GM12865 (cell line): ENCODE results near the gene ARHGAP6.

Source experiments
- DNase-seq: peaks from one replicate; pipeline ENCODE4 v3.0.0; 2010; ENCODE audit warnings: low read depth
- H3K4me3 ChIP-seq: 2 replicates; pipeline ENCODE4 v1.5.1; 2011; ENCODE audit warnings: mild to moderate bottlenecking, low read depth, low read length, control low read depth
- TF ChIP-seq, protein P1 (sequence below): IDR thresholded peaks from 2 replicates; pipeline ENCODE4 v1.5.1; 2011; ENCODE audit warnings: low read length, control low read depth, low read depth, inconsistent platforms; ENCODE audit not compliant: insufficient read depth; ENCODE audit errors: missing control alignments

ARHGAP6 gene

DNA sequence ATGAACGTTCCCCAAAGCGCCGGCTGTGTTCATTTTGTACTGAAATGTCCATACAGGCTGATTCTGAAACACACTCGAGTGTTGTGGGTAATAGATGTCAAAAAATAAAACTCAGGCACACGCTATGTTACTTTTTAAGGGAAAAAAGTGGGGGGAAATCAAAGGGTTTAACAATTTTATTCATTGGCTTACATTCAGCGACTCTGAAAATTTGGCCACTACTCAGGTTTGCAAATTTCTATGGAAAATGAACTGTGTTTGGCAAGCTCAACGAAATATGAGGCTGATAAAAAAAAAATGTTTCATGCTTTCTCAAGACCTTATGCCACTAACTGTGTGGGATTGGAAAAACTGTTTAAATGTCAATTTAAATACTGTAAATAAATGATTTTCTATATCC, 354.0 kb downstream of the ARHGAP6 start:
- no peak for DNase-seq
- TF ChIP-seq, protein P1, sequence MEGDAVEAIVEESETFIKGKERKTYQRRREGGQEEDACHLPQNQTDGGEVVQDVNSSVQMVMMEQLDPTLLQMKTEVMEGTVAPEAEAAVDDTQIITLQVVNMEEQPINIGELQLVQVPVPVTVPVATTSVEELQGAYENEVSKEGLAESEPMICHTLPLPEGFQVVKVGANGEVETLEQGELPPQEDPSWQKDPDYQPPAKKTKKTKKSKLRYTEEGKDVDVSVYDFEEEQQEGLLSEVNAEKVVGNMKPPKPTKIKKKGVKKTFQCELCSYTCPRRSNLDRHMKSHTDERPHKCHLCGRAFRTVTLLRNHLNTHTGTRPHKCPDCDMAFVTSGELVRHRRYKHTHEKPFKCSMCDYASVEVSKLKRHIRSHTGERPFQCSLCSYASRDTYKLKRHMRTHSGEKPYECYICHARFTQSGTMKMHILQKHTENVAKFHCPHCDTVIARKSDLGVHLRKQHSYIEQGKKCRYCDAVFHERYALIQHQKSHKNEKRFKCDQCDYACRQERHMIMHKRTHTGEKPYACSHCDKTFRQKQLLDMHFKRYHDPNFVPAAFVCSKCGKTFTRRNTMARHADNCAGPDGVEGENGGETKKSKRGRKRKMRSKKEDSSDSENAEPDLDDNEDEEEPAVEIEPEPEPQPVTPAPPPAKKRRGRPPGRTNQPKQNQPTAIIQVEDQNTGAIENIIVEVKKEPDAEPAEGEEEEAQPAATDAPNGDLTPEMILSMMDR = no peak
- H3K4me3 ChIP-seq = no peak overlapping the region

DNA sequence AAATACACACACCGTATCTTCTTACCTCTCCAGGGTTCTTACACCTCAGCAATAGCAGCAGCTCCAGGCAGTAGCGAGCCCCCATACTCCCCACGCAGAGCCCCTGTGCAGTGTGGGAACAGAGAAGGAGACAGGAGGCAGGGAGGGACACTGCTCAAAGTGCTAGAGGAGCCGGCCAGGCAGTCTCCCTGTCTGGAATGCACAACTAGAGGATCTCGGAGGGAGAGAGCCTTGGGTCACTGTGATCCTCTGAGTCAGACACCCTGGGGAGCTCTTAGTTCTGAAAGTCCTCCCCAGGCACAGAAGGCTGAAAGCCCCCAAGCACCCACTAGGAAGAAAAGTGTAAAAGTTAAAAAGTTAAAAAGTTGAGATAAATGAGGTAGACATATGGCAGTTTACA, 356.5 kb downstream of the ARHGAP6 start:
- H3K4me3 ChIP-seq = no peak overlapping the region
- no peak for DNase-seq
- TF ChIP-seq, protein P1 = no peak

DNA sequence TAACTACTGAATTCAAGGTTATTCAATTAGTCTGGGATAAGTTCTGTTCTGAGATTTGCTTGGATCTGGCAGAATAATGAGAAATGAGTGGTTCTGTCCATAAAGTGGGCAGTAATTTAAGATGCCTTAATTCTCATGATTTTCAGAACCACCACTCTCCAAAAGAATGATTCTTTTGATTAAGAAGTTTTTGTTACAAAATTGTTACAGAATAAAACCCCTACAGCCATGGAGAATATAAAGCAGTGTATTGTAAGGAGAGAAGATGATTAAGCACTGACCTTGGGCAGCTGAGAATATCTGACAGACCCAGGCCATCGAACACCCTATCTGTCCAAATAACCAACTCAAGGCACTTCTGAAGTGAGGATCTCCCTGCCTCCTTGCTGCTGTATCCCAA, 360.1 kb downstream of the ARHGAP6 start:
- DNase-seq = no peak
- TF ChIP-seq, protein P1 = no peak
- H3K4me3 ChIP-seq = no peak overlapping the region

DNA sequence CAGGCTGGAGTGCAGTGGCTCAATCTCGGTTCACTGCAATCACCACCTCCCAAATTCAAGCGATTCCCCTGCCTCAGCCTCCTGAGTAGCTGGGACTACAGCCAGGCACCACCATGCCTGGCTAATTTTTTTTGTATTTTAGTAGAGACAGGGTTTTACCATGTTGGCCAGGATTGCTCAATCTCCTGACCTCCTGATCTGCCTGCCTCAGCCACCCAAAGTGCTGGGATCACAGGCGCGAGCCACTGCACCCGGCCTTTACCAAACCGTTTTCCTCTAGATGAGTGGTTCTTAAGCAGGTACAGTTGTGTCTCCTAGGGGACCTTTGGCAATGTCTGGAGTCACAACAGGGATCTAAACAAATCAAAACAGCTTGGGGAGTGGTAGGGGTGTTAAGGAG, 360.9 kb downstream of the ARHGAP6 start:
- no peak overlapping the region for H3K4me3 ChIP-seq
- DNase-seq = no peak
- TF ChIP-seq, protein P1 = no peak

DNA sequence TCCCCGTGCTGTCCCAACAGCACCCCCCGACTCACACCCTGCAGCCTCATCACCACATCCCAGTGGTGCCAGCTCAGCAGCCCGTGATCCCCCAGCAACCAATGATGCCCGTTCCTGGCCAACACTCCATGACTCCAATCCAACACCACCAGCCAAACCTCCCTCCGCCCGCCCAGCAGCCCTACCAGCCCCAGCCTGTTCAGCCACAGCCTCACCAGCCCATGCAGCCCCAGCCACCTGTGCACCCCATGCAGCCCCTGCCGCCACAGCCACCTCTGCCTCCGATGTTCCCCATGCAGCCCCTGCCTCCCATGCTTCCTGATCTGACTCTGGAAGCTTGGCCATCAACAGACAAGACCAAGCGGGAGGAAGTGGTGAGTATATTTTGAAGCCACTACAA, 367.1 kb downstream of the ARHGAP6 start:
- DNase-seq = no peak
- TF ChIP-seq, protein P1 = no peak
- no peak overlapping the region for H3K4me3 ChIP-seq

DNA sequence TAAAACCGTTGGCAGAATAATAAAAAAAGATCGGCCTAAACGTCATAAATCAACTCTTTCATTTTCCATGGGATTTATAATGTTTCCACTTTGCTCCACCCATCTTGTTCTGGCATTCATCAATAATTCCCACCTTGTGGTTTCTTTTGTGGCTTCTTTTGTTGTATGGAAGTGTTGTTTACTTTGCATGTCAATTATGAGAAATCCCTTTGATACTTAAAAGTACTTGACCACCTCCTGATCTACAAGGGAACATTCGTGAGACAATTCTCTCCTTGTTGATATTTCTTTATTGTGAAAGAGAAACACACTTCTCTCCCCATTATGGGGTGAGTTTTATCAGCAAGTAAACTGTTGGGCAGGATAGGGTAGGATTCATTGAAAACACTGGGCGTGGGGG, 369.7 kb downstream of the ARHGAP6 start:
- no peak for DNase-seq
- H3K4me3 ChIP-seq = no peak overlapping the region
- TF ChIP-seq, protein P1 = no peak

DNA sequence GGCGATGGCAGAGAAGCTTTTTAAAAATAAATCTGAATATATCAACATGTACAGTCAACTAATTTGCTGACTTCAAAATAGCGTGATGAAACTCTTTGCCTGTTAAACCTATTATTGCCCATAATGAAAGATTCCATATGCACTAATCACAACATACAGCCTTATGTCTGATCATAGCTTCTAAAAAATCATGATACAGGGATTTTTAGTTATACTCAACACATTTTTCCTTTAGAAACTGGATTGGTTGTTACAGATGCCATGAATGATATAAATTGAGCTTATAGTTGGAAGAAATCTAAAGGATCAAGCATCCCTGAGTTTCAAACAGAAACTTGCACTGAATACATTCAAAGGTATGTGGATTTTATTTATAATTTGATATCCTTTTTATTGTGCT, 372.6 kb downstream of the ARHGAP6 start, which contains the start of gene AMELX:
Gene AMELX, plus strand, starts transcription at position 301 of the 400 bp plus-strand sequence. CDS start 1,376 bp downstream, outside the sequence.
- TF ChIP-seq, protein P1 = no peak
- no peak for DNase-seq
- no peak within 1 kb of the TSS for H3K4me3 ChIP-seq
